ENCODE results near the gene GSDME.
A peak's percentile ranks its signal among the peaks of the same experiment; 100 is the strongest.

GSDME gene

DNA sequence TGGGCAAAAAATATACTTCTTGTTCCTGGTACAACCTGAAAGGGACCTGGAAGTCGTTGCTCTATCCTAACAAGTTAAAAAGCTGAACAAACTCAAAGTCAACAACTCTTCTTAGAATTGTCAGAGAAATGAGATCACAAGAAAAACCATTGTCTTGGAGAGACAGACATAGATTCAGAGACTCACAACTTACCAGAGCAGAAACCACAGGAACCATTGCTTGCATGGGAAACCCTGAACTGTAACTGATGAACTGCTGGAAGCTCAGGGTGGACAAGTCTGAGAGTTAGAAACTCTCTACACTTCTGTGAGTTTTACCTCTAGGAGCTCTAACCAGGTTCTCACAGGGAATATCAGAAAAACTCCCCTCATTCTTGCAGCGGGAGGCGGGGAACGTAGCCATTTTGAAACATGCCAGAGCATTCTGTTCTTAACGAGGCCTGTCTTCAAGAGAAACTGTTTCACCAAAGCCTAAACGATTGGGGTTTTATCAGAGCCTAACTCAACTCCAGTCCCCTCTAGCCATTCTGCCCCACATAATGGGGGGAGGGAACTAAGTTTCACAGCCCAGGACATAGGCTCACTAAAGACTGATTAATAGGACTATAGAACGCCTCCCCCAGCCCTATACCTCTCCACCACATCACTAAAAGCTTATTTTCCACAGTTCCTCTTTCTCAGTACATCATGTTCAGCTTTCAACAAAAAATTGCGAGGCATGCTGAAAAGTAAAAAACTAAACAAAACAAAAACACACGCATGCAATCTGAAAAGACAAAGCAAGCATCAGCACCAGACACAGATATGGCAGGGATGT, 12.0 kb upstream of the GSDME start:
- DNase-seq, result no peak

DNA sequence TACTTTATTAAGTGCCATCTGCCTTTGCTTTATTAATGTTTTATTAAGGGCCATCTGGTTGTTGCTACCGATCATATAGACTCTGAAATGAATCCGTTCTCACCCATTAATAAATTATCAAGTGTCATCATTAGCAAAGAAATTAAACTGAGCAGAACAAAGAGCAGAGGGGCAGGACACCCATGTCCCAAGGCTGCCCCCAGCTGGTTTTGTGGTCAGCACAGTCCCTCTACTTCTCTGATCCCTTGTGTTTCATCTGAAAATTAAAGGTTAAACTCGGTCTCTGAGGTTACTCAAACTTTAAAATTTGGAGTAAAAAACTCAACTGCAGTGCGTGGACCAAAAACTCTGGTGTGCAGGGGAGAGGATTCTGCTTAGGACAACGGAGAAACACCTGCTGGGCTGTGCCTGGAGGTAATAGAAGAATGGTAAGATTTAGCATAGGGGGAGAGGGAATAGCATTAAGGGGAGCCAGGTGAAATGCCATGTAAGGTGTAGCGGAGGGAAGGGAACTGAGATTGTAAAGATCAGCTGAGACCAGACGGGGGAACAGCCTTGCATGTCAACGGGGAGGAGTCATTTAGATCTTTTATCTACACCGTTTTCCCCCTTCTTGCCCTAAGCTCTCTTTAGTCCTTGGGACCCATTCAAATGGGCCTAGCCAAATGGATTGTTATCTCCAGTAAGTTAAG, 10.8 kb upstream of the GSDME start:
- no peak for DNase-seq

DNA sequence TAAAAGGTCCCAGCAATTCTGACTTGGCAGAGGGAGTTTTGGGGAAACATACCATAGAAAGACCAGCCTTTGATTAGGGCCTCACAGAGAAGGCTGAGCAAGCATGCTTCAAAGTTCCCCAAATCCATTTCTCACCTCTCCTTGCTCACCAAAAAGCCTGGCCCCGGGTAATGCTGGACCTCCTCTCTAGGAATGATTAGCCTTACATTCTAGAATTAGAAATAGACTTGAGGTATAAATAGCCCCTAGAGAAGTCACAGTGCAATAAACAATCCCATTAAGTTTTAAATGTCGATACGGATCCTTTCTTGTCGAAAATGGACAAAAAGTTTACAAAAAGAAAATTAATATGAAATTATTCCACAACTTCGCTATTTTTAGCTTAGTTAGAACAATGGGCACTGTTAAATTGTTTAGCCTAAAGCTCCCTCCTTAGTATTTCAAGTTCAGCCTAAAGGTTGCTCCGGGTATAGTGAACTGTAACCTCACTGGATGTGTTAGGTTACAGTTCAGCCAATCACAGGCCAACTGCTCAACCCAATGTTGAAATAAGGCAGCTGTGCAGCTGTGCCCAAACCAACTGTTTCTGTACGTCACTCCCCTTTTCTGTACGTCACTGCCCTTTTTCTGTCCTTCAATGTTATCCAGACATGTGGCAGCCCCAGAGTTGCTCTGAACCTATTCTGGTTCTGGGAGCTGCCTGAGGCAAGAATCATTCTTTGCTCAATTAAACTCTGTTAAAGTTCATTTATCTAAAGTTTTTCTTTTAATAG, 7.9 kb upstream of the GSDME start:
- DNase-seq, result no peak

DNA sequence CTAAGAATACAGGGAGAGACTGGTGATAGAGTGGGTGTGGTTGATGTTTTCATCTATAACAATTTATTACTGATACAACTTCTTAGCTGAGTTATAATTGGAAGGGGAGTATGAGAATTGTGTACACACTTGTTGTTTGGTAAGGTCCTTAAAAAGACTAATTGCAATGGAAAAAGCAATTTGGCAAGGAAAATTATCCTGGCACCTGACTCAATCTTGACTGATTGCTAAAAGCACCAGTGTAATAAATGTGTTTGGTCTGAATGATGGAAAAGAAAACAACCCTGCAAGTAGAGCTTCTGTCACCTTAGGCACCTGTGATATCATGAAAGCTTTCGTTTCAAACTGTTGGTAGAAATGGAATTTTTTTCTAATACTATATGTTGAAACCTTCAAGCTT, 6.7 kb upstream of the GSDME start:
- no peak for DNase-seq

DNA sequence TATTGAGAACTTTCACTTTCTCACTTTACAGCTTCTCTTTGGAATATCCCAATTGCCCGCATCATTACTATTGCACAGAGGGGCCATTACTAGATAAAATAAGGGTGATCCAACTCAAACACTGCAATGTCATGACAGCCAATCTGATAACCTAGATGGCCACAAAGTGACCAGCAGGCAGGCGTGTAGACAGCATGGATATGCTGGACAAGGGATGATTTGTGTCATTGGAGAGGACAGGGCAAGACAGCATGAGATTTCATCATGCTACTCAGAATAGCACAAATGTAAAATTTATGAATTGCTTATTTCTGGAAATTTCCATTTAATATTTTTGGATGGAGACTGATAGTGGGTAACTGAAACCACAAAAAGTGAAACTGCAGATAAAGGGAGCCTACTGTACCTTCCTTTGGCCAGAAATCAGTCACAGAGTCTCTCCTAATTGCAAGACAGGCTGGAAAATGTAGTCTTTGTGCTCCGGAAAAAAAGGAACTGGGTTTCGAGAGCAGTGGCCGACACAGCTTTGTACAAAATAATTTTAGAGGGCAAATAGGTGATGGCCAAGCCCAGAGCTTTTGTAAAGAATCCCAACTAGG, 6.1 kb upstream of the GSDME start:
- no peak for DNase-seq

DNA sequence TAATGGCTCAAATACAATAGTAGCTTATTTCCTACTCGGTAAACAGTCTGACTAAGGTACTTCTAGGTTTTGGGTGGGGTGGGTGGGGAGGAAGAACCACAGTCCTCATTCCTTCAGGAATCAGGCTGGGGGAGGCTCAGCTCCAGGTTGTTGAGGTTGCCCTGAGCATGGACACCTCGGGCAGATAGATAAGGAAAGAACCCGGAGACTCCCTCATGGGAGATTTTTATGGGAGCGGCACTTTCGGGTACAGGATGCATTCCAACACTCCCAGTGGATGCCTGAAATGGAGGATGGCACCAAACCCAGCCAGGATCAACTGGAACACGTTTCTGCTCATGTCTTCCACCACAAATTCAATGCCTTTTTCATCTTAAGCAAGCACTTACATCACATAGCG, 5.5 kb upstream of the GSDME start:
- DNase-seq, result no peak

DNA sequence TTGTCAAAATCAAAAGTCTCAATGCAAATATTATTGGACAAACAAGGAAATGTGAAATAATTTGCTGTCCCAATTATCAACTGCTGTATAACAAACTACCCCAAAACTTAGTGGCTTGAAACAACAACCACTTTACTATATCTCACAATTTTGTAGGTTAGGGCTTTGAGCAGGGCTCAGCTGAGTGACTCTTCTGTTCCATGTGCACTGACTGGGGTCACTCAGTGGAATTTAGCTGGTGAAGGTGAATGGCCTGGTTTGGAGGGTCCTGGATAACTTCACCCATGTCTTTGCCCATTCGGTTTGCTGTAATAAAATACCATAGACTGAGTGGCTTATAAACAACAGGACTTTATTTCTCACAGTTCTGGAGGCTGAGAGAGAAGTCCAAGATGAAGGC, 3.7 kb upstream of the GSDME start:
- no peak for DNase-seq

DNA sequence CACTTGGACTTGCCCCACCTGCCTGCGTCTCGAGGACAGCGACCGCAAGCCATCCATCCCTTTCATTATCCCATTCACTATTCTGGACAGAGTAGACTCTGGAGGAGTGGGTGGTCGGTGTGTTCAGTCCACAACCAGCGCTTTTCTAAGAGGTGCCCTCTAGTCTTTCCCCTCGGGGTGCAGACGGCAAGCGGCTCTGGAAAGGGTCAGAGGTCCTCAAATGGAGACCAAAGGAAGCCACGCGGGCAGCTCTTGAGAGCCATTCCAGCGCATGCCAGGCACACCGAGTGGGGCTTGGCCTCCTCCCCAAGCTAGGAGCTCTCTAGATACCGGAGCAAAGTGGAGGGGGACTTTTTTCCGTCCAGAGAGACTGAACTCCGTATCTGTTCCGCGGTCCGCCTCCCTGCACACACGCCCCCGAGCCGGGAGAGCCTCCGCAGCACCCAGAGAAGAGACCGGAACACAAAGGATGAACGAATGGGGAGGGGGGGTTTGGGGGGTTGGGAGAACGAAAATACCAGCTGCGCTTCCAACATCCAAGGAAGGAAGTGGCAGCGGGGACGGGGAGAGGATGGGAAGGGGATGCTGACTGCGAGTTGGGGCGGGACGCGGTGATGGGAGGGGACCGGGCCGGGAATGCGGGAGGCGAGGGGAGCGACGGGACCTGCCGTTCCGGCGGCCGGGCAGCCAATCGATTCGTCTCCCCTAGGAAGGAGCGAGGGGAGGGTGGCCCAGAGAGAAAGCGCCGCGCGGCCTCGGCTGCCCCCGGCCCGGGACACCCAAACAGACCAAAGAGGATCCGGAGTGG, 515 bp downstream of the GSDME start:
- DNase-seq, result peak; percentile 5

DNA sequence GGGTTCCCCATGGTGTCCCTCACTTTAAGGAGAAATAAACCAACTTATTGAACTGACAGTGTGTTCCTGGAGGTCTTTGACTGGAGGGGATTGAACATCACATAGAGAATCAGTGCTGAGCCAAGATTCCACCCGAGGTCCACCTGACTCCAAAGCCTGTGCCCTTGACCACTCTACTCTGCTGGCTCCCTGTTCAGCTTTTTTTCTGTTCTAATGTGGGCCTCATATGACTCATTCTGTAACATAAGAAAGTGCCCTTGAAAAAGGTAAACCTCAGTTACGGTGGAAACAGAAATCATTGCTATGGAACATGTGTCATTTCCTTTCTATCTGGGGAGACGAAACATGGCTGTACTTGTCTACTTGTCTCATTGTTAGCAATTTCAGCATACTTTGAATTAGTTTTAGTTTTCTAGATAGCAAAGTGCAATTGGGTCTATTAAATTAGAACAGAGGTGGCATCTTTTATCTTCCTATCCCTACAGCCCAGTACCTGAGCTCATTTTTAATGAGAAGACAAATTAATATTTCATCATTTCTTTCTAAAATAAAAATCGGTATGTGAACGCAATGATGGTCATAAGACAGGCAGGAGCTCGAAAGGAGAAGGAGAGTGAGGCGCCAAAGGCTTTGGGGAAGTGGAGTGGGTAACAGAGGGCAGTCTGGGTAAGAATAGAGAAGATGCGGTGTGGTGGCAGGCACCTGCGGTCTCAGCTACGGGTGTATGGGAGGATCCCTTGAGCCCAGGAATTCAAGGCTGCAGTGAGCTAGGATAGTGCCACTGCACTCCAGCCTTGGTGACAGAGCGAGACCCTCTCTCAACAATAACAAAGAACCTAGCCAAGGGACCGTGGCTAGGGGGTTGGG, 1.5 kb downstream of the GSDME start:
- DNase-seq, result no peak

DNA sequence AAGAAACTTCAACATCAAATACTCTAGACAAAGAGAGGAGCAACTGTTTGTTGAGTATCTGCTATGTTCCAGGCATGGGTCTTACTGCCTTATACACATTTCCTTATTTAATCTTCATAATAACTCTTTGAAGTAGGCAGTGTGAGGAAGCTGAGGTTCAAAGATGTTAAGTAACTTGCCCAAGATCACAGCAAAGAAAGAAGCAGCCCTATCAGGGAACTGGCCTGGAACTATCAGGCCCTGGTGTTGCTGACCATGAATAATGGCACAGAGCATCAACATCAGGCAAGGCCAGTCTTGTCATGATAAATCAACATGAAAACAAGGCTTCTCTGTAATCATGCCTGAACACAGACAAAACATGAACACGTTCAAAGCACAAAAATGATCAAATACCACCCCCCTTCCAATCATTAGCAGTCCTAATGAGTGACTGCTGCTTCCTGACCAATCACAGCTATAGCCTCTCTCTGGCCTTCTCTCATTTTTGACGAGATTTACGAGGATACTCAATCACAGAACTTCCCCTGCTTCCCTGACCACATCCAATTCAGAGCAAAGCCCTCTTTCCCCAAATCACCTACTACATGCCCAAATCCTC, 2.3 kb downstream of the GSDME start:
- DNase-seq, result no peak

DNA sequence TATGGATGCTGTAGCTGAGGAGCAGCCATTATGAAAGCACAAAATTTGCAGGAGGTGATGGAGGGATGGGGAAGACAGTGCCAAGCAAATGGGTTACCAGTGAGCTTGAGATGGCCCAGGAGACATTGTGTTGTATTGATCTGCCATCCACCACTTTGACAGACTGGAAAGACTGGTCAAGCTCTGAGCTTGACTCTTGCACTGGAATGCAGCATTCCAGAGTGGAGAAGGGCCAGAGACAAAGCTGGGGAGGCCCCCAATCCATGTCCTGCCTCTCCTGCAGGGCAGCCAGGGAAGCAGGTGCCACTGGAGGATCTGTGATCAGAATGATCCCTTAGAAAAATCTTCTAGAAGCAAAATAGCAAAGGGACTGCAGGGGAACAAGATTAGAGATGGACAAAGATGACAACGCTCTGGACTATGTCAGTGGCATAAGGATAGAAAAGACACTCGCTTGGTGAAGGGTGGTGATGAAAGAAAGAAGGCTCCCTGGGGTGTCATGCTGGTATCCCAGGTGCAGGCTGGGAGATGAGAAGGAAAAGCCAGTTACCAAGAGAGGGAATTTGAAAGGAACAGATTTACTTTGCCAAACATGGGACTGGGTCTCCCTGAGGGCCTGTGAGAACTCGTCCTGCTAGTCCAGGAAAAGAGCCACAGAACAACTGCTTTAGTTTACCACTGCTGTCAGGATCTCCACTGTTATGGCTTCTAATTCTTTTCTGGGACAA, 5.0 kb downstream of the GSDME start:
- no peak for DNase-seq

DNA sequence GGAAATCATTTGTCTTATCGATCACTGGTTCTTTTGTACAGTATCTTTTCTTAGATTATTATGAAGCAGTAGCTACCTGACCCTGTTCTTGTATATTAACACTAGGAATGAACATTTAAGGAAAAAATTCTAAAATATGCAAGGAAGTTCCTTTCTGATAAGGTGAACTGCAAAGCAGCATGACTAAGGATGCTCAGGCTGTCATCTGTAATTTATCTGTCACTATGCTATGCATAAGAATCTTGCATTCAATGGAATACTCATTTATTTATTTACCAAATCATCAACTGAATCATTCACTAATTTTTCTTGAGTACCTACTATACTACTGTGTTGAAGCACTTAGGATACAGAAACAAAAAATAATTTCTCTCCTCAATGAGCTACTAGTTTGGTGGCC, 5.8 kb downstream of the GSDME start:
- DNase-seq, result no peak

DNA sequence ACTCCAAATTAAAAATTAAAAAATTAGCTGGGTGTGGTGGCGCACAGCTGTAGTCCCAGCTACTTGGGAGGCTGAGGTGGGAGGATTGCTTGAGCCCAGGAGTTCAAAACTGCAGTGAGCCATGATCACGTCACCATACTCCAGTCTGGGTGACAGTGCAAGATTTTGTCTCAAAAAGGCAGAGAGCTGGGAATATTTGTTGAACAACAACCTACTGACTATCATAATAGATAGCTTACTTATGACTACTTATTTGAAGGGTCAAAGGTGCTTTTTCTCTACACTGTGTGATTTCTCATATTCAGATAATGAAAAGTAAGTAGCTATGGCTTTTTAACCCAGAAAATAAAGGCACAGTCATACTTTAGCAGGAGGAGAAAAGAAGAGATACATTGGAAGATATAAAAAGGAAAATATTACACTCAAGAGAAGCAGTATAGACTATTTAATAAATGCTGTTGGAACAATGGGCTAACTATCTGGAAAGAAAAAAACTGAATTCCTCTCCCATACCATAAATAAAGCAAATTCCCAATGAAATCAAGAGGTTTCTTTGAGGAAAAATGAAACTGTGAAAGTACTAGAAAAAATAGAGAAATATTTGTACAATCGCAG, 6.7 kb downstream of the GSDME start:
- DNase-seq, result no peak

DNA sequence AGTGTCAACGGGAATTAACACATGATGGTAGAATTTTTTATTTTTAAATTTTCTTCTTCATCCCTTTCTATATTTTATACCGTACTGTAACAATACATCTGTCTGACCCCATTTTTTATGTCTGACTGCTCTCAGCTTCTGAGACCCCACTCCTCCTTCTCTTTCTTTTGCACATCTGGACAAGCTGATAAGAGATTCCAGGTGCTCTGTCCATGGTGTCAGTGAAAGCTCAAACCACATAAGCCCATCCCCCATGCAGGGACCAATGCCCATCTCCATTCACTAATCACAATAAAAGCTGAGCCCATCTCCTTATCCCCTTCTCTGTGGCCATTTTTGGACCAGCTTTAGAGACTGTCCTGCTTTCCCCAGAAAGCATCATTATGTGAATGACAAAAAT, 8.7 kb downstream of the GSDME start:
- no peak for DNase-seq

DNA sequence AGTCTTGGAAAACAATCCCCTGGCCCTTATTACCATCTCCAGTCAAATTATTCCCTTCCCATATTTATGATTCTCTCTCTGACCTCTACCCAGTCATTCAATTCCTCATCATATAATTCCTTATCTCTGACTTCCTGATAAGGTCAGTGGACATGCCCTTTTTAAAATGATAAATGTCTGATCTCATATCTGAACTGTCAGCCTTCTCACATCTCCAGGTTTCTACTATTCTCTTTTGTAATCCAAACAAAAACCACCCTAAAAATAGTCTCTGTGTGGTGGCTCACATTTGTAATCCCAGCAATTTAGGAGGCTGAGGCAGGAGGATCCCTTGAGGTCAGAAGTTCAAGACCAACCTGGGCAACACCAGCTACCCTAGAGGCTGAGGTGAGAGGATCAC, 11.9 kb downstream of the GSDME start:
- DNase-seq, result no peak

DNA sequence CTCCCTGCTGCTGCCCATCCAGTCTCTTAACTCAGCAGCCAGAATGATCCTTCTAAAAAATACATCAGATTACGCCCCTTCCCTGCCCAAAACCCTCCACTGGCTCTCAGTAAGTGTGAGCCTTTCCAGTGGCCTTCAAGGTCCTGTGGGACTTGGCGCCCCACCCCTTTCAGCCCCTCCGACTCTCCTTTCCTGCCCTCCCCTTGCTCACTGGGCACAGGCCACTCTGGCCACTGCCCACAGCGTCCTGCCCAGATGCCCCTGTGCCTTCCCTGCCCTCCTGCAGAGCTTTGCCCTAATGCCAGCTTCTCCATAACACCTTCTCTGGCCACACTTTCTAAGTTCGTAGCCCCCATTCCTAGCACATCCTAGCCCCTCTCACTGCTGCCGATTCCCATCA, 13.8 kb downstream of the GSDME start:
- DNase-seq, result no peak

DNA sequence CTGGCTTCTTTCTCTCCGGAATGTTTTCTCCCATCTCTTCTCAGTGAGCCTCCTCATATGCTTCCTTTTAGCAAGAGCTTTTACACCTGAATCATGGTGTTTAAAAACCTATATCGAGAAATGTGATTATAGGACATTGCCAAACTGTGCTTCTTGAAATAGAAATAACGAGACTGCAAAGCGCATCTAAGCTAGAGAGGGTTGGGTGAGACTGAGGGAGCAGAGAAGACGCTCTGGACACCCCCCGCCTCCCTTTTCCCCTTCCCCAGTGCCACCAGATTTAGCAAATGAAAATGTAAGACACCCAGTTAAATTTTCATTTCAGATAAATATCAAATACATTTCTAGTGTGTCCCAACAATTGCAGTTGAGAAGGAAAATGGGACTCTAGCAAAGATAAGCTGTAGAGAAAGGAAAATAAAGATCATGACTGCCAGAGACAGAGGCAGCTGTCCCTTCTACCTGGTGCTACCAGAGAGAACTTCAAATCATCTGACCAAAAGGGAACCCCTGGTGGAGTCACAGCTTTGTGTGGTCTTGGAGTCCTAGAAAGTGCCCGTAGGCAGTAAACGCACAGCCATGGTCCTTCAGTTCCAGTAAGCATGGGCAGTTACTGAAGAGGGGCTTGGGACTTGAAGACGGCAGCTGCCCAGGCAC, 14.6 kb downstream of the GSDME start:
- DNase-seq, result no peak

DNA sequence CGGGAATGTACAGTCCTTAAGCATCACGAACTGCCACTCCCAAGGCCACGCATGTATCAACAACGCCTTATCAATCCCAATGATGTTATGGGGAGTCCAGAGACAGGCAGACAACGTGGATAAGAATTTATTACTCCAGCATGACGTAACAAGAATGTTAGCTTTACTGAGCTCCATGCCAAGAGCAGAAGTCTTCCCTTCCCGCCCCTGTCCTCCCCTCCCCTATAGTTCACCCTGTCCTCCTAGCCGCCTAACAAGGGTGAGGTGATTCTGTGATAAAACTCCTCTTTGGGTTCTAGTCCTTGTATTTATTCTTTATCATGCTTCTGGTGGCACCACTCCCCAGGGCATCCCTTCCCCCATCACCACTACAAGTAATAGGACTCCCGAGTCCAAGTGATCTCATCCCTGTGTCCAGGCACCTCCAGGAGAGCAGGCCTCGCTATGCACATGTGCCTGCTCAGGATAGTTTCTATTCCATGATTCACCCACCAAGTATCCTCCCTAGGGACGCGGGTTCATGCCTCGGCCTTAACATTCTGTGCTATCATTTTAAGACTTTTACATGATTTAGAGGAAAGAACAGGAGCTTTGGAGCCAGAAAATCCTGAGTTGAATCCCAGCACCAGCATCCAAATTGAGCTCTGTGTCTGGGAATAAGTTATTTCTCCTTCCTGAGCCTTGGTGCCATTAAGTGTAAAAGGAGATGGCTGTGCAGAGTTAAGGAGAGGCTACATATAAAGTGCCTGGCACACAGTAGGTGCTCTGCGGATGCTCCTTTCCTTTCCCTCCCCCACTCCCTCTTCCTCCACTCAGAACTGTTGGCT, 15.4 kb downstream of the GSDME start:
- DNase-seq, result no peak
